HCT116 (cell line): ENCODE results near the gene PAQR8. TPM values are rescaled to one million over a fixed set of nuclear protein-coding genes. Genes with fewer than 3 reads are reported as not detected.

Experiments used
- ATAC-seq: fragments of 200-7000 bp; cut with Tn5 transposase; 2 replicates; pipeline ENCODE4 v1.9.1; 2020; ENCODE audit warnings: mild to moderate bottlenecking, moderate library complexity
- BruUV-seq: library from RNA; stranded (reverse); fragments of 400-500 nt; replicated peaks from 2 replicates; lab custom pipeline; 2021; lab: Mats Ljungman, UMichigan
- CTCF ChIA-PET: fragments of 300-600 bp; sonication (Branson Sonifier 250); formaldehyde crosslinking; loops from one replicate; lab custom pipeline; 2021; ENCODE audit warnings: antibody characterized with exemption; lab: Charles Lee
- POLR2A ChIA-PET: fragments of 300-600, 350-600 bp; sonication (Branson Sonifier 250); formaldehyde crosslinking; loops from one replicate; lab custom pipeline; 2021; ENCODE audit warnings: antibody characterized with exemption; lab: Charles Lee
- RAD21 ChIA-PET, 2 experiments: fragments of 300-600 bp; sonication (Branson Sonifier 250); formaldehyde crosslinking; loops; one replicate each; lab custom pipeline; 2023; ENCODE audit warnings: low total read pairs in 2 of 2; ENCODE audit not compliant: uncharacterized antibody in 2 of 2, unreplicated experiment in 2 of 2, low non-redundant PET in 1 of 2; lab: Charles Lee
- DNase-seq: peaks from one replicate; pipeline ENCODE4 v3.0.0-alpha.2; 2010; ENCODE audit warnings: low read depth, low spot score
- H2AFZ ChIP-seq: fragments of 200-600 bp; shearing (Covaris generic), sonication (generic); 2 replicates; pipeline ENCODE4 v1.6.1; 2017; ENCODE audit warnings: low read depth, mixed run types, mixed read lengths, antibody characterized with exemption, low read length; ENCODE audit not compliant: poor library complexity, severe bottlenecking
- H3K27ac ChIP-seq: 2 replicates; pipeline ENCODE4 v1.5.1; 2012; ENCODE audit warnings: low read depth, low read length
- H3K27me3 ChIP-seq: fragments of 200-600 bp; sonication (generic); 2 replicates; pipeline ENCODE4 v1.6.1; 2016; ENCODE audit warnings: mixed run types, low read length, mixed read lengths; ENCODE audit not compliant: insufficient read depth
- H3K36me3 ChIP-seq, 2 experiments: fragments of 200-500 bp in 1 of 2; fragments of 200-600 bp in 1 of 2; sonication (Bioruptor generic) in 1 of 2; sonication (generic) in 1 of 2; 2 replicates each; pipeline versions ENCODE4 v1.5.1 to v1.6.1; 2014 to 2016; ENCODE audit warnings: low read length in 2 of 2, inconsistent platforms in 1 of 2, mixed read lengths in 1 of 2, mixed run types in 1 of 2; ENCODE audit not compliant: insufficient read depth in 2 of 2, control insufficient read depth in 1 of 2
- H3K4me1 ChIP-seq, 2 experiments: fragments of 200-600 bp in 1 of 2; sonication (generic) in 1 of 2; 2 replicates each; pipeline versions ENCODE4 v1.5.1 to v1.6.1; 2012 to 2017; ENCODE audit warnings: low read length in 2 of 2, inconsistent platforms in 1 of 2, mild to moderate bottlenecking in 1 of 2, mixed read lengths in 1 of 2, mixed run types in 1 of 2, moderate library complexity in 1 of 2; ENCODE audit not compliant: insufficient read depth in 2 of 2, control insufficient read depth in 1 of 2
- H3K4me2 ChIP-seq: fragments of 200-600 bp; sonication (generic); 2 replicates; pipeline ENCODE4 v1.6.1; 2017; ENCODE audit warnings: mixed run types, low read length, mixed read lengths
- H3K4me3 ChIP-seq, 2 experiments: fragments of 200-600 bp in 1 of 2; sonication (generic) in 1 of 2; replicated peaks in 1 of 2; 2 replicates each; pipeline ENCODE4 v1.5.1; 2011 to 2016; ENCODE audit warnings: low read length in 2 of 2, control low read depth in 1 of 2, low read depth in 1 of 2, mild to moderate bottlenecking in 1 of 2, mixed read lengths in 1 of 2, mixed run types in 1 of 2
- H3K79me2 ChIP-seq: fragments of 200-600 bp; sonication (generic); 2 replicates; pipeline ENCODE4 v1.6.1; 2017; ENCODE audit warnings: mild to moderate bottlenecking, mixed run types, low read length, moderate library complexity, mixed read lengths; ENCODE audit not compliant: insufficient read depth
- H3K9ac ChIP-seq: fragments of 200-600 bp; sonication (generic); 2 replicates; pipeline ENCODE4 v1.6.1; 2016; ENCODE audit warnings: low read length, mixed read lengths
- H3K9me2 ChIP-seq: fragments of 200-600 bp; sonication (generic), shearing (Covaris generic); 2 replicates; pipeline ENCODE4 v1.6.1; 2017; ENCODE audit warnings: mixed run types, mild to moderate bottlenecking, moderate library complexity; ENCODE audit not compliant: insufficient read depth
- H3K9me3 ChIP-seq, 2 experiments: fragments of 200-500 bp in 1 of 2; fragments of 200-600 bp in 1 of 2; sonication (Bioruptor generic) in 1 of 2; sonication (generic) in 1 of 2; 2 replicates each; pipeline ENCODE4 v1.6.1; 2014 to 2017; ENCODE audit warnings: low read length in 2 of 2, mixed read lengths in 2 of 2, inconsistent platforms in 1 of 2, low read depth in 1 of 2, mild to moderate bottlenecking in 1 of 2, mixed run types in 1 of 2, moderate library complexity in 1 of 2; ENCODE audit not compliant: control insufficient read depth in 1 of 2, insufficient read depth in 1 of 2
- H4K20me1 ChIP-seq: fragments of 200-600 bp; sonication (generic), shearing (Covaris generic); 2 replicates; pipeline ENCODE4 v1.6.1; 2017; ENCODE audit warnings: mixed run types, mild to moderate bottlenecking, moderate library complexity; ENCODE audit not compliant: insufficient read depth
- ATF3 ChIP-seq: IDR thresholded peaks from 2 replicates; pipeline ENCODE4 v1.6.1; 2012
- CBX3 ChIP-seq: IDR thresholded peaks from 2 replicates; pipeline ENCODE4 v1.6.1; 2012; ENCODE audit warnings: low read depth
- CEBPB ChIP-seq: IDR thresholded peaks from 2 replicates; pipeline ENCODE4 v1.6.1; 2012; ENCODE audit warnings: low read depth
- CTCF ChIP-seq, 3 experiments: fragments of 200-600 bp in 1 of 3; sonication (generic) in 1 of 3; IDR thresholded peaks in 2 of 3; conservative IDR thresholded peaks in 1 of 3; 2 replicates each; pipeline ENCODE4 v1.5.1; 2012 to 2017; ENCODE audit warnings: low read depth in 2 of 3, low read length in 2 of 3, antibody characterized with exemption in 1 of 3, borderline replicate concordance in 1 of 3, control low read depth in 1 of 3, mild to moderate bottlenecking in 1 of 3, mixed read lengths in 1 of 3, mixed run types in 1 of 3, moderate library complexity in 1 of 3; ENCODE audit not compliant: insufficient read depth in 1 of 3
- EGR1 ChIP-seq: IDR thresholded peaks from 2 replicates; pipeline ENCODE4 v1.6.1; 2012; ENCODE audit warnings: low read depth
- ELF1 ChIP-seq: IDR thresholded peaks from 2 replicates; pipeline ENCODE4 v1.6.1; 2012; ENCODE audit warnings: low read depth, borderline replicate concordance
- EZH2phosphoT487 ChIP-seq: fragments of 200-600 bp; IDR thresholded peaks from 2 replicates; pipeline ENCODE4 v1.6.1; 2018; ENCODE audit warnings: antibody characterized with exemption, borderline replicate concordance
- JUND ChIP-seq: IDR thresholded peaks from 2 replicates; pipeline ENCODE4 v1.6.1; 2012
- POLR2A ChIP-seq: IDR thresholded peaks from 2 replicates; pipeline ENCODE4 v1.7.0; 2011; ENCODE audit warnings: borderline replicate concordance; ENCODE audit not compliant: insufficient read depth, insufficient read length; ENCODE audit errors: extremely low read depth
- POLR2AphosphoS5 ChIP-seq: IDR thresholded peaks from 2 replicates; pipeline ENCODE4 v1.6.1; 2011; ENCODE audit warnings: mild to moderate bottlenecking, low read depth, low read length, moderate library complexity
- REST ChIP-seq: IDR thresholded peaks from 2 replicates; pipeline ENCODE4 v1.6.1; 2012; ENCODE audit warnings: low read depth
- SIN3A ChIP-seq: IDR thresholded peaks from 2 replicates; pipeline ENCODE4 v1.6.1; 2012; ENCODE audit warnings: low read depth
- SP1 ChIP-seq: IDR thresholded peaks from 2 replicates; pipeline ENCODE4 v1.6.1; 2012; ENCODE audit warnings: low read depth
- SRF ChIP-seq: IDR thresholded peaks from 2 replicates; pipeline ENCODE4 v1.6.1; 2012; ENCODE audit warnings: low read depth
- TCF7L2 ChIP-seq: IDR thresholded peaks from 2 replicates; pipeline ENCODE4 v1.7.0; 2011; ENCODE audit warnings: borderline replicate concordance, inconsistent platforms; ENCODE audit not compliant: insufficient read depth, insufficient read length; ENCODE audit errors: extremely low read depth
- ZNF274 ChIP-seq: fragments of 200-500 bp; sonication (Bioruptor generic); IDR thresholded peaks from 2 replicates; pipeline ENCODE4 v1.6.1; 2014; ENCODE audit warnings: mild to moderate bottlenecking, low read depth, low read length, inconsistent platforms
- intact Hi-C: fragments of 100-400 bp; cut with micrococcal nuclease; formaldehyde crosslinking; loops from 2 replicates; pipeline ENCODE4 v1.10.0; 2022
- total RNA-seq: library from RNA; stranded (reverse); gene quantifications from one replicate; pipeline ENCODE4 v1.2.1, GENCODE V29; 2021; ENCODE audit not compliant: unreplicated experiment

The PAQR8 gene
- total RNA-seq, 1 experiment from 2014 or later: 5.9 TPM

GRCh38 chr6:52416629-52417151 lies 54.7 kb downstream of the PAQR8 start (continued):
- TF ChIP-seq REST: no peak
- TF ChIP-seq POLR2AphosphoS5: no peak
- TF ChIP-seq, all 23 proteins: peak for 3

- RAD21 ChIA-PET: no interaction called here
- TF ChIP-seq TCF7L2 (no peak), JUND (peak; percentile 37; the same call in 1 of the 2 replicates), SP1 (no peak), EZH2phosphoT487 (no peak), SIN3A (no peak), ZNF274 (no peak), EGR1 (no peak), SRF (no peak), CBX3 (no peak), ATF3 (no peak), REST (no peak), CEBPB (no peak), CTCF (IDR thresholded peaks at IDR 0.05 in 2 of 3, conservative IDR thresholded peaks at IDR 0.05 in 1 of 3; ENCODE audit: borderline replicate concordance in 1 of 3, insufficient read depth in 1 of 3, low read depth in 2 of 3, low read length in 2 of 3) (no peak), ELF1 (no peak), POLR2A (no peak)
These were observed 55.7 kb downstream of the PAQR8 start for GRCh38 chr6:52417675-52418111.

More at GRCh38 chr6:52417675-52418111, 55.7 kb downstream of the PAQR8 start:
- no peak overlapping the region for H2AFZ ChIP-seq
- peak overlapping the region; percentile 23 for H3K4me2 ChIP-seq
- ChIA-PET CTCF (interaction anchor here (1.4 to 4.0 kb wide), 4 partner anchors 86 to 245 kb away, joined by 4 to 20 read pairs (median 10); no protein-coding TSS in a partner anchor), POLR2A (interaction anchor here (1.8 kb wide), 1 partner anchor 245 kb away, joined by 6 read pairs; no protein-coding TSS in a partner anchor)
- H3K4me3 ChIP-seq: no peak overlapping the region
- H4K20me1 ChIP-seq: no peaks in the 10 kb centered on the region
- no peaks in the 10 kb centered on the region for H3K79me2 ChIP-seq
- intact Hi-C loops: loop anchor here (2.0 to 5.0 kb wide), 2 partner anchors 160 to 173 kb away; partner anchors contain the start of gene TRAM2
- ATAC-seq (no peak), DNase-seq (no peak)
- H3K27ac ChIP-seq: no peak overlapping the region
- peaks cover 15 to 44% of the 10 kb centered on the region in 2 experiments for H3K4me1 ChIP-seq
- no TSS peak for BruUV-seq
- no peaks in the 10 kb centered on the region for H3K9me3 ChIP-seq
- H3K9me2 ChIP-seq: no peaks in the 10 kb centered on the region
- no peak overlapping the region for H3K9ac ChIP-seq
- no peaks in the 10 kb centered on the region for H3K27me3 ChIP-seq
- H3K36me3 ChIP-seq: no peaks in the 10 kb centered on the region
